Vagina (tissue), 2 donors: ENCODE results near the gene TENM4.
A peak's percentile ranks its signal among the peaks of the same experiment; 100 is the strongest.

Source experiments
- POLR2A ChIP-seq, 2 donors: fragments of 450-650 bp; IDR thresholded peaks; one replicate each; pipeline ENCODE4 v1.6.1; 2017; ENCODE audit warnings: antibody characterized with exemption in 2 of 2, mild to moderate bottlenecking in 2 of 2, moderate library complexity in 2 of 2
- POLR2AphosphoS5 ChIP-seq, 2 donors: sonication (generic); formaldehyde crosslinking; IDR thresholded peaks; one replicate each; pipeline ENCODE4 v1.9.0; 2017; ENCODE audit warnings: antibody characterized with exemption in 2 of 2, mild to moderate bottlenecking in 2 of 2, low read depth in 1 of 2; ENCODE audit not compliant: insufficient read depth in 1 of 2
- TF ChIP-seq, protein P1 (sequence below), 3 experiments: fragments of 450-650 bp in 2 of 3; fragments of 200-600 bp in 1 of 3; sonication (generic) in 1 of 3; IDR thresholded peaks; one replicate each; pipeline ENCODE4 v1.5.1; 2017 to 2019; ENCODE audit warnings: antibody characterized with exemption in 3 of 3, mild to moderate bottlenecking in 2 of 3, moderate library complexity in 2 of 3

DNA sequence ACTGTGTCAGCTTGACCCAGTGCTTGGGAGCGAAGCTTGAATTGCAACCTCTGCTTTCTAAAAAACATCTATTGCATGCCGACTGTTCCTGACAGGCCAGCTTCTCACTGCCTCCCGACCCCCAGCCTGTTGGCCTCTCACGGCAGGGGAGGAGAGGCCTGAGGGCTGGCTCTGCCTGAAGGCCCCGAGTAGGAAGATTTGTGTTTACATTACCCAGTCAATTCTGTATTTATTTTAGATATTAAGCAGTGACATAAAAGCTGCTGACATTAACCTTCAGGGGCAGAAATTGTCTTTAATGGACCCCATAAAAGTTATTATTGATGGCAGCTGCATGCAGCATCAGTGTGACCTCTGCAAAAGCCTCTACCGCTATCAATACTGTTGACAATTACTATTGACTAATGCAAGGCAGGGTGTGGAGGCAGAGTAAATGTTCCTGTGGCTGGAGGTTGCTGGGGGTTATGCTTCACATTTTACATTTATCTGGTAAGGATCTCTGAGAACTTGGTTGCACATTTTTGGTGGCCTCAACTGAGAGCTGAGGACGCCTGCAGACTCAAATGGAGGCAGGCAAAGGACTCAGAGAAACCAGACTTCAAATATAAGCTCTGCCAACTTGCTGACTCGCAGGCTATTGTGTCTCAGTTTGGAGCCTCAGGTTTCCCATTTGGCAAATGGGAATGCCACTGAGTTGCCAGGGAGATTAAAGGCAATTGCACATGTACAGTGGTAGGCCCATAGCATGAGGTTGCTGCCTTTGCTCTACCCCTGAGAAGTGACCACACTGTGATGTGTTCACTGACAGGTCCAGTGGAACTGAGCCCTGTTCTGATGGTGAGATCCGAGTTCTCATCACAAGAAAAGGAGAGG, 380.5 kb downstream of the TENM4 start:
- TF ChIP-seq POLR2A (IDR thresholded peaks at IDR 0.05) = no peak
- TF ChIP-seq, protein P1, sequence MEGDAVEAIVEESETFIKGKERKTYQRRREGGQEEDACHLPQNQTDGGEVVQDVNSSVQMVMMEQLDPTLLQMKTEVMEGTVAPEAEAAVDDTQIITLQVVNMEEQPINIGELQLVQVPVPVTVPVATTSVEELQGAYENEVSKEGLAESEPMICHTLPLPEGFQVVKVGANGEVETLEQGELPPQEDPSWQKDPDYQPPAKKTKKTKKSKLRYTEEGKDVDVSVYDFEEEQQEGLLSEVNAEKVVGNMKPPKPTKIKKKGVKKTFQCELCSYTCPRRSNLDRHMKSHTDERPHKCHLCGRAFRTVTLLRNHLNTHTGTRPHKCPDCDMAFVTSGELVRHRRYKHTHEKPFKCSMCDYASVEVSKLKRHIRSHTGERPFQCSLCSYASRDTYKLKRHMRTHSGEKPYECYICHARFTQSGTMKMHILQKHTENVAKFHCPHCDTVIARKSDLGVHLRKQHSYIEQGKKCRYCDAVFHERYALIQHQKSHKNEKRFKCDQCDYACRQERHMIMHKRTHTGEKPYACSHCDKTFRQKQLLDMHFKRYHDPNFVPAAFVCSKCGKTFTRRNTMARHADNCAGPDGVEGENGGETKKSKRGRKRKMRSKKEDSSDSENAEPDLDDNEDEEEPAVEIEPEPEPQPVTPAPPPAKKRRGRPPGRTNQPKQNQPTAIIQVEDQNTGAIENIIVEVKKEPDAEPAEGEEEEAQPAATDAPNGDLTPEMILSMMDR (IDR thresholded peaks at IDR 0.05) = no peak
- peak in 1 of 2 donors; percentile 48 for TF ChIP-seq POLR2AphosphoS5 (IDR thresholded peaks at IDR 0.05; ENCODE audit: insufficient read depth in 1 of 2, low read depth in 1 of 2)
